SW480 (cell line): ENCODE measurements around the gene UBA3.

Experiments used
- DNase-seq: peaks from one replicate; pipeline ENCODE4 v3.0.0-alpha.2; 2016; ENCODE audit warnings: low spot score

UBA3 gene

GRCh38 chr3:69065318-69065964, 14.7 kb downstream of the UBA3 start:
- DNase-seq = no peak

- no peak for DNase-seq
Measured at GRCh38 chr3:69063636-69064035, 16.5 kb downstream of the UBA3 start.

- DNase-seq = no peak
Measured at GRCh38 chr3:69059688-69060087, 20.5 kb downstream of the UBA3 start.

- no peak for DNase-seq
Measured at GRCh38 chr3:69058947-69059224, 21.3 kb downstream of the UBA3 start.

GRCh38 chr3:69058180-69058946, 21.8 kb downstream of the UBA3 start:
- no peak for DNase-seq

- no peak for DNase-seq
Measured at GRCh38 chr3:69052472-69052898, 27.7 kb downstream of the UBA3 start.

- peak; percentile 98 for DNase-seq
Measured at GRCh38 chr3:69051756-69052471, 28.3 kb downstream of the UBA3 start, which contains the start of gene TMF1. TMF1 (minus strand) TSS chr3:69052333; CDS start chr3:69052086, 247 bp downstream.

- DNase-seq = no peak
Measured at GRCh38 chr3:69048990-69049389, 31.2 kb downstream of the UBA3 start.

GRCh38 chr3:69044608-69045007, 35.6 kb downstream of the UBA3 start:
- DNase-seq = no peak

- DNase-seq = no peak
Measured at GRCh38 chr3:69033470-69033869, 46.7 kb downstream of the UBA3 start.

GRCh38 chr3:69032737-69033136, 47.4 kb downstream of the UBA3 start:
- DNase-seq = no peak

- no peak for DNase-seq
Measured at GRCh38 chr3:69032142-69032541, 48.0 kb downstream of the UBA3 start.

GRCh38 chr3:69031635-69032034, 48.5 kb downstream of the UBA3 start:
- no peak for DNase-seq

GRCh38 chr3:69020857-69021256, 59.3 kb downstream of the UBA3 start:
- DNase-seq = no peak

GRCh38 chr3:69020424-69020823, 59.7 kb downstream of the UBA3 start:
- DNase-seq = peak; percentile 7

- DNase-seq = no peak
Measured at GRCh38 chr3:69016901-69017300, 63.3 kb downstream of the UBA3 start.

- no peak for DNase-seq
Measured at GRCh38 chr3:69016102-69016501, 64.1 kb downstream of the UBA3 start.

GRCh38 chr3:69014022-69014580, 66.1 kb downstream of the UBA3 start:
- DNase-seq = peak; percentile 5

- DNase-seq = peak; percentile 82
Measured at GRCh38 chr3:69013253-69014021, 66.7 kb downstream of the UBA3 start, which contains the start of gene EOGT. EOGT (minus strand) TSS chr3:69013684; CDS start chr3:69009846, 3,838 bp downstream.

GRCh38 chr3:69012800-69013252, 67.3 kb downstream of the UBA3 start:
- DNase-seq = peak; percentile 48

- DNase-seq = no peak
Measured at GRCh38 chr3:69012100-69012799, 67.9 kb downstream of the UBA3 start.
